Esophagus squamous epithelium (tissue), 4 donors: ENCODE measurements around the gene GDPD1.

Experiments used
- POLR2A ChIP-seq, 4 donors: fragments of 450-650 bp; IDR thresholded peaks; one replicate each; pipeline ENCODE4 v1.6.1; 2017; ENCODE audit warnings: antibody characterized with exemption in 4 of 4, mild to moderate bottlenecking in 4 of 4, moderate library complexity in 3 of 4
- TF ChIP-seq, protein P1 (sequence below), 6 experiments: fragments of 450-650 bp in 4 of 6; fragments of 200-600 bp in 2 of 6; sonication (generic) in 2 of 6; IDR thresholded peaks; one replicate each; pipeline ENCODE4 v1.5.1; 2016 to 2019; ENCODE audit warnings: antibody characterized with exemption in 6 of 6, mild to moderate bottlenecking in 4 of 6, moderate library complexity in 4 of 6

- TF ChIP-seq, protein P1, sequence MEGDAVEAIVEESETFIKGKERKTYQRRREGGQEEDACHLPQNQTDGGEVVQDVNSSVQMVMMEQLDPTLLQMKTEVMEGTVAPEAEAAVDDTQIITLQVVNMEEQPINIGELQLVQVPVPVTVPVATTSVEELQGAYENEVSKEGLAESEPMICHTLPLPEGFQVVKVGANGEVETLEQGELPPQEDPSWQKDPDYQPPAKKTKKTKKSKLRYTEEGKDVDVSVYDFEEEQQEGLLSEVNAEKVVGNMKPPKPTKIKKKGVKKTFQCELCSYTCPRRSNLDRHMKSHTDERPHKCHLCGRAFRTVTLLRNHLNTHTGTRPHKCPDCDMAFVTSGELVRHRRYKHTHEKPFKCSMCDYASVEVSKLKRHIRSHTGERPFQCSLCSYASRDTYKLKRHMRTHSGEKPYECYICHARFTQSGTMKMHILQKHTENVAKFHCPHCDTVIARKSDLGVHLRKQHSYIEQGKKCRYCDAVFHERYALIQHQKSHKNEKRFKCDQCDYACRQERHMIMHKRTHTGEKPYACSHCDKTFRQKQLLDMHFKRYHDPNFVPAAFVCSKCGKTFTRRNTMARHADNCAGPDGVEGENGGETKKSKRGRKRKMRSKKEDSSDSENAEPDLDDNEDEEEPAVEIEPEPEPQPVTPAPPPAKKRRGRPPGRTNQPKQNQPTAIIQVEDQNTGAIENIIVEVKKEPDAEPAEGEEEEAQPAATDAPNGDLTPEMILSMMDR (IDR thresholded peaks at IDR 0.05) = no peak
- TF ChIP-seq POLR2A (IDR thresholded peaks at IDR 0.05) = no peak
These were observed 14.3 kb downstream of the GDPD1 start for GRCh38 chr17:59234631-59235030.
